Pancreas (tissue), 10 donors: ENCODE data around the gene NIBAN1. TPM values are rescaled to one million over a fixed set of nuclear protein-coding genes. Genes with fewer than 3 reads are reported as not detected.

Experiments
- ATAC-seq, 4 donors: fragments of 200-7000 bp; cut with Tn5 transposase; one replicate each; pipeline versions ENCODE4 v1.8.0 to v1.9.1; 2020; ENCODE audit warnings: mild to moderate bottlenecking in 4 of 4, moderate library complexity in 4 of 4
- DNase-seq, 6 donors: peaks; one replicate each; pipeline ENCODE4 v3.0.0-alpha.2; 2020
- FAIRE-seq: peaks from 2 replicates; lab custom pipeline; 2012; peaks lifted over from hg19 to GRCh38; lab: Jason Lieb, UNC
- H3K27ac ChIP-seq, 4 donors: fragments of 200-600 bp; sonication (generic); 1 replicate in 3 of 4; 2 replicates in 1 of 4; pipeline versions ENCODE4 v1.5.0 to v1.8.0; 2020
- H3K27me3 ChIP-seq, 4 donors: fragments of 200-600 bp; one replicate each; pipeline ENCODE4 v1.8.0; 2021
- H3K36me3 ChIP-seq, 3 donors: fragments of 200-600 bp; sonication (generic) in 1 of 3; one replicate each; pipeline versions ENCODE4 v1.5.0 to v1.8.0; 2020 to 2021
- H3K4me1 ChIP-seq, 3 donors: fragments of 200-600 bp; one replicate each; pipeline ENCODE4 v1.8.0; 2021
- H3K4me3 ChIP-seq, 4 donors: fragments of 200-600 bp; sonication (generic) in 2 of 4; one replicate each; pipeline versions ENCODE4 v1.5.0 to v1.8.0; 2020 to 2021
- H3K9me3 ChIP-seq, 4 donors: fragments of 200-600 bp; one replicate each; pipeline ENCODE4 v1.8.0; 2021
- WGBS, 2 donors: extraction: QIAGEN DNeasy Blood & Tissue Kit; methylation state at CpG; one replicate each; pipeline ENCODE4 v1.1.7; 2013; 5-methylcytosine and 5-hydroxymethylcytosine counted together
- intact Hi-C, 3 donors: fragments of 100-400 bp; cut with DNase I; formaldehyde crosslinking; loops; one replicate each; pipeline versions ENCODE4 v1.11.1 to v1.14.2; 2022
- polyA plus RNA-seq, 2 donors: library from polyadenylated mRNA; stranded (reverse); fragments of 200-250 nt; gene quantifications; one replicate each; pipeline ENCODE4 v1.2.3, GENCODE V29; 2013
- total RNA-seq, 6 donors: library from RNA; stranded (reverse); fragmentation: NEBNext Ultra II Directional in 4 of 6; extraction: Animal tissue kit (Norgen Biotek cat#: 25700) in 4 of 6; gene quantifications; one replicate each; pipeline versions ENCODE4 v1.2.1 to v1.2.4, GENCODE V29; 2021 to 2023
- TF ChIP-seq, protein P1 (sequence below), 4 donors: fragments of 200-600 bp; sonication (generic) in 3 of 4; IDR thresholded peaks; one replicate each; pipeline versions ENCODE4 v1.5.0 to v1.8.0; 2021; ENCODE audit warnings: antibody characterized with exemption in 4 of 4
- donor health status: healthy with polysubstance abuse.
- donor health status: DM: no; HTN: no; CAD: no; lungs with moderate emphysema.
- donor health status: DM: no; HTN: no; CAD: no.
- donor health status: control.
- donor health status: control.
- donor health status: Bipolar disorder and iron deficiency.
- donor health status: DM: yes; HTN: yes; CAD: no.
- donor health status: DM: no; HTN: no; CAD: no.
- donor health status: DM: no; HTN: no; CAD: no.
- donor health status: DM: yes; HTN: yes; CAD: no.

Gene NIBAN1
- total and polyA plus RNA-seq, 8 donors, result 5.7 to 75.2 (median 52.0) TPM

DNA sequence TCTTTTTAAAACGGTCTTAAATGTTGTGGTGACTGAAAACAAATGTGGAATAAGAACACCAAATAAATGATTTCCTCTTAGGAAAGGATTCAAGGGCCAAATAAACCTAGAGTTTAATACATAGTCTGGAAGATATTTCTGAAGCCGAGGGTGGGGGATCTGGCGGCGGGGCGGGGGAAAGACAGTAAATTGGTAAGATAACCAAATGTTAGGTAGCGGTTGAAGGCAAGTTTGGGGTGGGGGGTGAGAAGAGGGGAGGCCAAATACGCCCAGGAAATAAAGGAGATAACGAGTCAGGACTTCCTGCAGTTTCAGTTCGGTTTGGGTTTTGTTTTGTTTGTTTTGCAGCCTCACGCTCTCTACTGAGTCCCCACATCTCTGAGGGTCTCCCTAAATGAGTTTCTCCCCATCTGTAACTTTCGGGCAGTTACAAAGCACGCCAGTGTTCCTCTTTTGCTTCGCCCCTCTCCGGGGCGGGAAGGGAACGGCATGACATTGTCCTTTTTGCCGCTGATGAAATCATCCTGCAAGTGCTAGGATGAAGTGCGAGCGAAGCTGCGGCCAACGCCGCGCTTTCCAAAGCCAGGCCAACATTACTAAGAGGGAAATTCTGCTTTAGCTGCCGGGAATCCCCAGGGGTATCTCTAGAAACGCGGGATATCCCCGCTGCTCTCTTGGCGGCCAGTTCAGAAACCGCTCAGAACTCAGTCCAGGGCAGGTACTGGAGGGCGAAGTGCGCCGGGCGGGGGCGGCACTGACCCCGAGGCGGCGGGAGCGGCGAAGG is 844 bp downstream of the NIBAN1 start:
- Histone ChIP-seq H3K27me3 (no peaks in the 10 kb centered on the region), H3K4me1 (peaks cover 0 to 20% (median 0%) of the 10 kb centered on the region in 3 donors), H3K4me3 (peak overlapping the region; percentile 24 to 76 (median 70)), H3K27ac (peak overlapping the region; percentile 16 to 88 (median 84)), H3K9me3 (no peaks in the 10 kb centered on the region), H3K36me3 (no peaks in the 10 kb centered on the region)
- FAIRE-seq (no peak), ATAC-seq (peak; percentile 36 to 57 (median 53)), DNase-seq (peak in 3 of 6 donors; percentile 46 to 66 (median 64))
- intact Hi-C loops, result loop anchor here in 2 of 3 donors (5.0 to 10.0 kb wide), 2 partner anchors 166 to 169 kb away; no protein-coding TSS in a partner anchor
- WGBS, 2 donors, result 3% methylated on average over 38 to 39 of the region's 39 CpGs
- TF ChIP-seq, protein P1, sequence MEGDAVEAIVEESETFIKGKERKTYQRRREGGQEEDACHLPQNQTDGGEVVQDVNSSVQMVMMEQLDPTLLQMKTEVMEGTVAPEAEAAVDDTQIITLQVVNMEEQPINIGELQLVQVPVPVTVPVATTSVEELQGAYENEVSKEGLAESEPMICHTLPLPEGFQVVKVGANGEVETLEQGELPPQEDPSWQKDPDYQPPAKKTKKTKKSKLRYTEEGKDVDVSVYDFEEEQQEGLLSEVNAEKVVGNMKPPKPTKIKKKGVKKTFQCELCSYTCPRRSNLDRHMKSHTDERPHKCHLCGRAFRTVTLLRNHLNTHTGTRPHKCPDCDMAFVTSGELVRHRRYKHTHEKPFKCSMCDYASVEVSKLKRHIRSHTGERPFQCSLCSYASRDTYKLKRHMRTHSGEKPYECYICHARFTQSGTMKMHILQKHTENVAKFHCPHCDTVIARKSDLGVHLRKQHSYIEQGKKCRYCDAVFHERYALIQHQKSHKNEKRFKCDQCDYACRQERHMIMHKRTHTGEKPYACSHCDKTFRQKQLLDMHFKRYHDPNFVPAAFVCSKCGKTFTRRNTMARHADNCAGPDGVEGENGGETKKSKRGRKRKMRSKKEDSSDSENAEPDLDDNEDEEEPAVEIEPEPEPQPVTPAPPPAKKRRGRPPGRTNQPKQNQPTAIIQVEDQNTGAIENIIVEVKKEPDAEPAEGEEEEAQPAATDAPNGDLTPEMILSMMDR (IDR thresholded peaks at IDR 0.05), result no peak

DNA sequence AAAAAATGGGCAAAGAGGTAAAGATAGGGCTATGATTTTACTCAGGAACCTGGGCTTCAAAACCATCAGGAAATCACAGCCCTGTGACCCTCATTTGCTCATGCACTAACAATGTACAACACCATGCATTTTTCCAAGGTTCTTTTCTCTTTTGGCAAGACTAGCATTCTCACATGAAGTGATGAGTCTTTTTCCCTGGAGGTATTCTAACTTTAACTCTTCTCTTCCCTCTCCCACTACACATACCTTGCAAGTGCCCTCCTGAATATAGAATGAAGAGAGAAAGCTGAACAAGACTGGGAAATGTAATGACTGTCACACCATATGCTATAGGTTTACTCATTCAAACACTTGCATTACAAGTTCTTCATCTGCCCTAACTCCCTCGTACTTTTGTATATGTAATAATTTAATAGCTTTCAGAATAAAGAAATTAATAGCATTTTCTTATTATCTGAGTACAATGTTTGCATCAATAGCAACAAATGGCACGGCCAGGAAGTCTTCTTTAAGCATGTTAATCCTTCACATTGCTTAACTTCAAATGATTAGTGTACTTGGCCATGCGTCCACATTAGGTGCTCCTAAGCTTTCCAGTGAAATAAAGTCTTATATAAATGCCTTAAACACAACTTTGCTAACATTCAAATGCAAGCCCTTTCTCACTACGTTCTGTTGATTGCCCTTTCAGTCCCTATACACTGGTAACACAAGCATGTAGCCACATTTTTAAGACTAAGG is 1.8 kb downstream of the NIBAN1 start:
- Histone ChIP-seq H3K4me3 (peak overlapping the region; percentile 24 to 76 (median 70)), H3K27ac (peak overlapping the region in 3 of 4 donors; percentile 82 to 88 (median 87)), H3K27me3 (no peaks in the 10 kb centered on the region), H3K4me1 (peaks cover 0 to 24% (median 0%) of the 10 kb centered on the region in 3 donors), H3K36me3 (no peaks in the 10 kb centered on the region), H3K9me3 (no peaks in the 10 kb centered on the region)
- ATAC-seq, result peak in 2 of 4 donors; percentile 11 to 25
- TF ChIP-seq, protein P1 (IDR thresholded peaks at IDR 0.05), result no peak
- no peak for DNase-seq
- no peak for FAIRE-seq
- intact Hi-C loops, result loop anchor here in 2 of 3 donors (5.0 to 10.0 kb wide), 2 partner anchors 165 to 168 kb away; no protein-coding TSS in a partner anchor
- 32 to 41% methylated on average over 4 of the region's 4 CpGs for WGBS, 2 donors

DNA sequence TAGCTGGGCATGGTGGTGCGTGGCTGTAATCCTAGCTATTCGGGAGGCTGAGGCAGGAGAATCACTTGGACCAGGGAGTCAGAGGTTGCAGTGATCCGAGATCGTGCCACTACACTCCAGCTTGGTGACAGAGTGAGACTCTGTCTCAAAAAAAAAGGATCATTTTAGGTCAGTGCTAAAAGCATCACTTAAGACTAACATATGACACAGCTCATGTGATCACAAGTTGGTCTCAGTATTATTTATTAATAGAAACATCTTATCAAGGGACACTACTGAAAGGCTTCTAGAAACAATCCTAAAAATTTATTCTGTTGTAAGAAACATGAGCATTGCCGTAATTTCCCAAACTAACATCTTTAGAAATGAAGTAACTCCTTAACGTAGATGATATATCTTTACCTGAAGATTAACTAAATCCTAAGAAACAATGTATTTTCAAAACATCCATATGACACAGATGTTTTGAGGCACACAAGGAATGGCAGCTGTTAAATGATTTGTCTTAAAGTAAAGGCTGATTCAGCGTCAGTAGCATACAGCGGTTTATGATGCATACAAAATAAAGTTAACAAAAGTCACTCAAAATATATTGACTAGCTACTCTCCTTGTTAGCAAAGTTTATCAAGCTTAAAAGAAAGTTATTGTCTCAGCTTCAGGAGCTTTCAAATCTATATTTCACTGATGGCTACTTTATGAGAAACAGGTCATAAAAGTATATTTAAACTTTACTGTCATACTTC is 2.6 kb downstream of the NIBAN1 start:
- Histone ChIP-seq H3K36me3 (no peaks in the 10 kb centered on the region), H3K27me3 (no peaks in the 10 kb centered on the region), H3K4me3 (peak overlapping the region; percentile 24 to 76 (median 70)), H3K9me3 (no peaks in the 10 kb centered on the region), H3K4me1 (peaks cover 0 to 24% (median 0%) of the 10 kb centered on the region in 3 donors), H3K27ac (peak overlapping the region in 2 of 4 donors; percentile 87 to 88)
- DNase-seq, result no peak
- ATAC-seq, result no peak
- TF ChIP-seq, protein P1 (IDR thresholded peaks at IDR 0.05), result no peak
- no peak for FAIRE-seq
- whole genome bisulfite sequencing, 2 donors, result 38 to 42% methylated on average over 8 of the region's 8 CpGs
- intact Hi-C loops, result loop anchor here in 2 of 3 donors (5.0 to 10.0 kb wide), 2 partner anchors 164 to 167 kb away; no protein-coding TSS in a partner anchor

DNA sequence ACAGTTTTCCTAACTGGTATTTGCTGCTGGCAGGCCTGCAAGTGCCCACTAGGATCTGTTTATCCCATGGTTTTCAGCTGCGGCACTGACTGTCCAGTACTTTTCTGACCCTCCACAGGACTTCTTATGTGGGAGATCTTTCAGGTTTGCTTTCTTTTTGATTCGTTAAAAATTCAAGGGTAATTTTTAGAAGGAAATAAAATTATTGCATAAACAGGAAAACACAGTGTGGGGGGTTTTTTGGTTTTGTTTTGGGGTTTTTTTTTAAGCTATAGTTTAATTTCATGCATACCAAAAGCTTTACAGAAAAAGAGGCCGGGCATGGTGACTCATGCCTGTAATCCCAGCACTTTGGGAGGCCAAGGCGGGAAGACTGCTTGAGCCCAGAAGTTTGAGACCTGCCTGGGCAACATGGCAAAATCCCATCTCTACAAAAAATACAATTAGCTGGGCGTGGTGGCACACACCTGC is 3.6 kb downstream of the NIBAN1 start:
- Histone ChIP-seq H3K9me3 (no peaks in the 10 kb centered on the region), H3K4me3 (peak overlapping the region in 2 of 4 donors; percentile 65 to 75), H3K36me3 (no peaks in the 10 kb centered on the region), H3K27me3 (no peaks in the 10 kb centered on the region), H3K27ac (peak overlapping the region in 2 of 4 donors; percentile 87 to 88), H3K4me1 (peaks cover 0 to 26% (median 0%) of the 10 kb centered on the region in 3 donors)
- no peak for DNase-seq
- intact Hi-C loops, result loop anchor here in 2 of 3 donors (5.0 to 10.0 kb wide), 2 partner anchors 163 to 166 kb away; no protein-coding TSS in a partner anchor
- TF ChIP-seq, protein P1 (IDR thresholded peaks at IDR 0.05), result no peak
- no peak for ATAC-seq
- 41 to 50% methylated on average over 5 of the region's 5 CpGs for WGBS, 2 donors
- no peak for FAIRE-seq
